Lower leg skin (tissue), 3 donors: ENCODE measurements around the gene CALN1.

ENCODE experiments used
- CTCF ChIP-seq, 3 donors: fragments of 450-650 bp; IDR thresholded peaks; one replicate each; pipeline ENCODE4 v1.5.1; 2016; ENCODE audit warnings: antibody characterized with exemption in 3 of 3, mild to moderate bottlenecking in 3 of 3, moderate library complexity in 2 of 3
- POLR2A ChIP-seq, 2 donors: fragments of 450-650 bp; IDR thresholded peaks; one replicate each; pipeline ENCODE4 v1.6.1; 2016 to 2017; ENCODE audit warnings: antibody characterized with exemption in 2 of 2, mild to moderate bottlenecking in 1 of 2, moderate library complexity in 1 of 2

GRCh38 chr7:71990138-71990462 is 422.0 kb downstream of the CALN1 start:
- TF ChIP-seq POLR2A (IDR thresholded peaks at IDR 0.05) = no peak
- TF ChIP-seq CTCF (IDR thresholded peaks at IDR 0.05) = no peak
